Neural crest cell (in vitro differentiated cells): ENCODE results near the gene C1orf122. TPM values are rescaled to one million over a fixed set of nuclear protein-coding genes. Genes with fewer than 3 reads are reported as not detected.

Experiments
- DNase-seq: peaks from one replicate; pipeline ENCODE4 v3.0.0; 2021; ENCODE audit warnings: low read depth, mixed read lengths, low spot score
- H3K27ac Mint-ChIP-seq: one replicate; pipeline ENCODE4 v1.8.0; 2021; ENCODE audit warnings: mild to moderate bottlenecking, mixed read lengths; ENCODE audit not compliant: unreplicated experiment
- H3K27me3 Mint-ChIP-seq: 2 replicates; pipeline ENCODE4 v1.8.0; 2021; ENCODE audit warnings: low read depth, mild to moderate bottlenecking, mixed read lengths
- H3K36me3 Mint-ChIP-seq: 2 replicates; pipeline ENCODE4 v1.8.0; 2021; ENCODE audit warnings: low read depth, mild to moderate bottlenecking, mixed read lengths
- H3K4me1 Mint-ChIP-seq: 2 replicates; pipeline ENCODE4 v1.8.0; 2021; ENCODE audit warnings: mixed read lengths
- H3K4me3 Mint-ChIP-seq: one replicate; pipeline ENCODE4 v1.8.0; 2021; ENCODE audit warnings: mild to moderate bottlenecking, mixed read lengths
- H3K9me3 Mint-ChIP-seq: 2 replicates; pipeline ENCODE4 v1.8.0; 2021; ENCODE audit warnings: mixed read lengths
- total RNA-seq: library from RNA; stranded (reverse); gene quantifications from 2 replicates; pipeline ENCODE4 v1.2.1, GENCODE V29; 2021
- TF ChIP-seq, protein P1 (sequence below): fragments of 200-600 bp; sonication (generic); conservative IDR thresholded peaks from 2 replicates; pipeline ENCODE4 v1.5.0; 2021; ENCODE audit warnings: antibody characterized with exemption, mild to moderate bottlenecking

The C1orf122 gene
- total RNA-seq, 1 donor from 2014 or later: 37.3 TPM

DNA sequence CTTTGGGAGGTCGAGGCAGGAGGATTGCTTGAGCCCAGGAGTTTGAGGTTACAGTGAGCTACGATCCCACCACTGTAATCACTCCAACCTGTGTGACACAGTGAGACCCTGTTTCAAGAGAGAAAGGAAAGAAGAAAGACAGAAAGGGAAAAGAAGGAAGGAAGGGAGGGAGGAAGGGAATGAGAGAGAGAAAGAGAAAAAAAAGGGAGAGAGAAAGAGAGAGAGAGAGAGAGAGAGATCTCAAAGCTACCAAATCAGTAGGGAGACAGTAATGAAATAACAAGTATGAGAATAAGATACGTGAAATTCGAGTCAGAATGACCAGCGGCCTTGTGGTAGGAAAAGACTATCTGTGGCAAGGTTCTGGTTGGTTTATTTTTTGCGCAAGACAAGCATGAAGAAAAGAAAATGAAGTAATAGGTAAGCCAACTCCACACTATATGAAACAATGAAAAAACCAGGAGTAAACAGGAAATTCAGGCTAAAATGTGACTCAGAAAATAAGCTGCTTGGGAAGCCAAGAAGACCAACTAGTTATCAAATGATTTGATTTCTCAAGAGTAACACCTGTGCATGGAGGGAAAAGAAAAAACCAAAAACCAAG, 42.9 kb downstream of the C1orf122 start:
- H3K4me1 Mint-ChIP-seq: peaks cover 4% of the 10 kb centered on the region
- H3K9me3 Mint-ChIP-seq: no peaks in the 10 kb centered on the region
- no peak overlapping the region for H3K4me3 Mint-ChIP-seq
- H3K27ac Mint-ChIP-seq: no peak overlapping the region
- H3K27me3 Mint-ChIP-seq: no peaks in the 10 kb centered on the region
- no peak for DNase-seq
- TF ChIP-seq, protein P1, sequence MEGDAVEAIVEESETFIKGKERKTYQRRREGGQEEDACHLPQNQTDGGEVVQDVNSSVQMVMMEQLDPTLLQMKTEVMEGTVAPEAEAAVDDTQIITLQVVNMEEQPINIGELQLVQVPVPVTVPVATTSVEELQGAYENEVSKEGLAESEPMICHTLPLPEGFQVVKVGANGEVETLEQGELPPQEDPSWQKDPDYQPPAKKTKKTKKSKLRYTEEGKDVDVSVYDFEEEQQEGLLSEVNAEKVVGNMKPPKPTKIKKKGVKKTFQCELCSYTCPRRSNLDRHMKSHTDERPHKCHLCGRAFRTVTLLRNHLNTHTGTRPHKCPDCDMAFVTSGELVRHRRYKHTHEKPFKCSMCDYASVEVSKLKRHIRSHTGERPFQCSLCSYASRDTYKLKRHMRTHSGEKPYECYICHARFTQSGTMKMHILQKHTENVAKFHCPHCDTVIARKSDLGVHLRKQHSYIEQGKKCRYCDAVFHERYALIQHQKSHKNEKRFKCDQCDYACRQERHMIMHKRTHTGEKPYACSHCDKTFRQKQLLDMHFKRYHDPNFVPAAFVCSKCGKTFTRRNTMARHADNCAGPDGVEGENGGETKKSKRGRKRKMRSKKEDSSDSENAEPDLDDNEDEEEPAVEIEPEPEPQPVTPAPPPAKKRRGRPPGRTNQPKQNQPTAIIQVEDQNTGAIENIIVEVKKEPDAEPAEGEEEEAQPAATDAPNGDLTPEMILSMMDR: no peak
- H3K36me3 Mint-ChIP-seq: peaks cover 3% of the 10 kb centered on the region

DNA sequence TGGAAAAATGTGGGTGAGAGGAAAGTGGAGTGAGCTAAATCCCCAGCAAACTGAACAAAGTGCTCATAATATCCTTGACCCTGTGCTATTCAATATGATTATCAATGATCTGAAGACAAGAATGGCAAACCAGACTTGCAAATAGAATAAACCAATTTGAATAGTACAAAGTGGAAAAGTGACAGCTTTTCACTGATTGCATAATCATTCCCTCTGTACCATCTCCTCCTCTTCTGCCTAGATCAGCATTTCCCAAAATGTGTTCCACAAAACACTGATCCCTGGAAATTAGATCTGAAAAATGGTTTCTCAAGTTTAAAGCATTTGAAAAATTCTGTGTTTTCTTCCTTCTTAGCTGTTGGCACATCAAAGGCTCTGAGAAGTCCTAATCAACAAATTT, 43.7 kb downstream of the C1orf122 start:
- H3K27ac Mint-ChIP-seq: no peak overlapping the region
- TF ChIP-seq, protein P1: no peak

DNA sequence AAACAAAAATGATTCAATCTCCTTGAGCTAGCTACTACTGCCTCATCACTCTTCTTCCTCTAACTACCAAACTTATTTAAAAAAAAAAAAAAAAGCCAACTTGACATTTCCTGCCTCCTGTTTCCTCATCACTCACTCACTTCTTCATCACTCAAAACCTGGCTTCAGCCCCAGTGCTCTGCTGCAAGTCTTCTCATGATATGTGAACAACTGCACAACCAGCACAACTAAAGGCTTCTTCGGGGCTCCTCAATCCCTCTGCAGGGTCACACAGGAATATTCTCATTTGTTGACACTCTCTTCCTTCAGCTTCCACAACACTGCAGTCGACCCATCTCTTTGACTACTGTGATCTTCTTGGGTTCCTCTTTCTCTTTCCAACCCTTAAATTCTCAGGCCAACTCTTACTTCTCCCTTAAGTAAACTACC, 44.2 kb downstream of the C1orf122 start:
- H3K4me3 Mint-ChIP-seq: no peak overlapping the region
- H3K27ac Mint-ChIP-seq: no peak overlapping the region
- H3K4me1 Mint-ChIP-seq: peaks cover 4% of the 10 kb centered on the region
- no peak for DNase-seq
- no peaks in the 10 kb centered on the region for H3K9me3 Mint-ChIP-seq
- TF ChIP-seq, protein P1: no peak
- no peaks in the 10 kb centered on the region for H3K27me3 Mint-ChIP-seq
- H3K36me3 Mint-ChIP-seq: peaks cover 3% of the 10 kb centered on the region

More for the DNA sequence above, 43.7 kb downstream of the C1orf122 start:
- Mint-ChIP-seq H3K4me3 (no peak overlapping the region), H3K4me1 (peaks cover 4% of the 10 kb centered on the region), H3K9me3 (no peaks in the 10 kb centered on the region), H3K36me3 (peaks cover 3% of the 10 kb centered on the region), H3K27me3 (no peaks in the 10 kb centered on the region)
- DNase-seq: no peak

- no peaks in the 10 kb centered on the region for H3K27me3 Mint-ChIP-seq
- H3K36me3 Mint-ChIP-seq: peaks cover 3% of the 10 kb centered on the region
- TF ChIP-seq, protein P1: no peak
- no peaks in the 10 kb centered on the region for H3K9me3 Mint-ChIP-seq
- no peak overlapping the region for H3K4me3 Mint-ChIP-seq
- no peak overlapping the region for H3K27ac Mint-ChIP-seq
- peaks cover 6% of the 10 kb centered on the region for H3K4me1 Mint-ChIP-seq
- DNase-seq: no peak
Measured at GRCh38 chr1:37853157-37853556, 45.6 kb downstream of the C1orf122 start.

DNA sequence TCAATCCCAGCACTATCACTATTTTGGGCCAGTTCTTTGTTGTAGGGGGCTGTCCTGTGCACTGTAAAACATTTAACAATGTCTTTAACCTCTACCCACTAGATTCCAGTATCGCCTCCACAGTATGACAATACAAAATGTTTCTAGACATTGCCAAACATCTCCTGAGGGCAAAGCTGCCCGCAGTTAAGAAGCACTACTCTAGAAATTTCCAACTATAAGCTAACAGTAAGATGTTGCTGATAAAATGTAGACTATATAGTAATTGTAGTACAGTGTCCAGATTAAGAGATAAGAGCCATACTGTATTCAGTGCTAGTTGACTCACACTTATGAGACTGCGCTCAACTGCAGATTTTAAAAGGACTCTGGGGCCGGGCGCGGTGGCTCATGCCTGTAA, 46.8 kb downstream of the C1orf122 start:
- Mint-ChIP-seq H3K4me3 (no peak overlapping the region), H3K4me1 (peaks cover 13% of the 10 kb centered on the region), H3K27ac (no peak overlapping the region), H3K36me3 (peaks cover 3% of the 10 kb centered on the region), H3K27me3 (no peaks in the 10 kb centered on the region), H3K9me3 (no peaks in the 10 kb centered on the region)
- TF ChIP-seq, protein P1: no peak
- DNase-seq: no peak

Other genes starting within 250 kb of the C1orf122 start
- gene GNL2, start 211.9 kb upstream of the C1orf122 start, total RNA-seq: 73.1 and 76.6 TPM in 2 replicates
- 0.50 and 0.54 TPM in 2 replicates for gene RSPO1, start 172.9 kb upstream of the C1orf122 start, total RNA-seq
- gene CDCA8, start 115.3 kb upstream of the C1orf122 start, total RNA-seq: 70.3 and 72.1 TPM in 2 replicates
- 0.63 and 0.77 TPM in 2 replicates for gene EPHA10, start 42.7 kb upstream of the C1orf122 start, total RNA-seq
- 16.0 and 17.6 TPM in 2 replicates for gene MANEAL, start 13.9 kb upstream of the C1orf122 start, total RNA-seq
- 17.0 and 17.6 TPM in 2 replicates for gene YRDC, start 418 bp downstream of the C1orf122 start, total RNA-seq
- 15.7 and 19.9 TPM in 2 replicates for gene MTF1, start 51.8 kb downstream of the C1orf122 start, total RNA-seq
- 18.8 and 19.1 TPM in 2 replicates for gene INPP5B, start 139.3 kb downstream of the C1orf122 start, total RNA-seq
- 113 and 119 TPM in 2 replicates for gene SF3A3, start 182.2 kb downstream of the C1orf122 start, total RNA-seq
- gene FHL3, start 197.7 kb downstream of the C1orf122 start, total RNA-seq: 21.2 and 22.4 TPM in 2 replicates
- gene UTP11, start 204.9 kb downstream of the C1orf122 start, total RNA-seq: 41.2 and 44.5 TPM in 2 replicates
- 10.7 and 12.1 TPM in 2 replicates for gene POU3F1, start 239.0 kb downstream of the C1orf122 start, total RNA-seq